Neuronal stem cell (in vitro differentiated cells): ENCODE results near the gene PGLYRP1.

Source experiments
- DNase-seq: peaks from one replicate; pipeline ENCODE4 v3.0.0-alpha.2; 2013; ENCODE audit warnings: low spot score
- H2AFZ ChIP-seq: one replicate; pipeline ENCODE4 v1.6.1; 2013; ENCODE audit warnings: mild to moderate bottlenecking, low read length, inconsistent platforms
- H2AK5ac ChIP-seq: 2 replicates; pipeline ENCODE4 v1.6.1; 2013; ENCODE audit warnings: low read depth, mild to moderate bottlenecking, inconsistent platforms, low read length, moderate library complexity, mixed read lengths
- H2BK120ac ChIP-seq: 2 replicates; pipeline ENCODE4 v1.6.1; 2013; ENCODE audit warnings: low read depth, mild to moderate bottlenecking, inconsistent platforms, low read length, moderate library complexity, mixed read lengths
- H2BK12ac ChIP-seq: one replicate; pipeline ENCODE4 v1.6.1; 2013; ENCODE audit warnings: low read length, inconsistent platforms
- H2BK15ac ChIP-seq: 2 replicates; pipeline ENCODE4 v1.6.1; 2013; ENCODE audit warnings: mild to moderate bottlenecking, low read length, inconsistent platforms, mixed read lengths
- H2BK5ac ChIP-seq: one replicate; pipeline ENCODE4 v1.6.1; 2013; ENCODE audit warnings: inconsistent platforms, mild to moderate bottlenecking, low read length, moderate library complexity
- H3K14ac ChIP-seq: one replicate; pipeline ENCODE4 v1.6.1; 2013; ENCODE audit warnings: low read length, inconsistent platforms
- H3K18ac ChIP-seq: 2 replicates; pipeline ENCODE4 v1.6.1; 2013; ENCODE audit warnings: low read length, inconsistent platforms
- H3K23ac ChIP-seq: 2 replicates; pipeline ENCODE4 v1.6.1; 2013; ENCODE audit warnings: low read depth, mild to moderate bottlenecking, mixed read lengths, low read length, inconsistent platforms; ENCODE audit not compliant: poor library complexity
- H3K27ac ChIP-seq: replicated peaks from 3 replicates; pipeline ENCODE4 v1.5.1; 2013; ENCODE audit warnings: low read length, inconsistent platforms
- H3K27me3 ChIP-seq, 3 experiments: 2 replicates each; pipeline ENCODE4 v1.6.1; 2013; ENCODE audit warnings: low read length in 3 of 3, mild to moderate bottlenecking in 2 of 3, inconsistent platforms in 1 of 3, low read depth in 1 of 3, mixed read lengths in 1 of 3, moderate library complexity in 1 of 3; ENCODE audit not compliant: control insufficient read depth in 3 of 3, insufficient read depth in 3 of 3
- H3K36me3 ChIP-seq, 2 donors: replicated peaks in 1 of 2; 2 replicates each; pipeline ENCODE4 v1.6.1; 2013; ENCODE audit warnings: low read length in 2 of 2; ENCODE audit not compliant: control insufficient read depth in 2 of 2, insufficient read depth in 2 of 2
- H3K4ac ChIP-seq: 2 replicates; pipeline ENCODE4 v1.6.1; 2013; ENCODE audit warnings: inconsistent platforms, mild to moderate bottlenecking, low read length, moderate library complexity
- H3K4me1 ChIP-seq, 2 donors: 1 replicate in 1 of 2; 2 replicates in 1 of 2; pipeline ENCODE4 v1.6.1; 2013; ENCODE audit warnings: low read length in 2 of 2, low read depth in 1 of 2; ENCODE audit not compliant: control insufficient read depth in 2 of 2, insufficient read depth in 1 of 2
- H3K4me2 ChIP-seq: one replicate; pipeline ENCODE4 v1.6.1; 2013; ENCODE audit warnings: mild to moderate bottlenecking, low read length, inconsistent platforms; ENCODE audit not compliant: insufficient read depth, poor library complexity, severe bottlenecking
- H3K4me3 ChIP-seq, 2 donors: 2 replicates each; pipeline ENCODE4 v1.5.1; 2013; ENCODE audit warnings: low read length in 2 of 2, mild to moderate bottlenecking in 2 of 2, inconsistent platforms in 1 of 2, moderate library complexity in 1 of 2
- H3K79me1 ChIP-seq: one replicate; pipeline ENCODE4 v1.6.1; 2013; ENCODE audit warnings: low read depth, mild to moderate bottlenecking, inconsistent platforms, low read length, moderate library complexity
- H3K9ac ChIP-seq: one replicate; pipeline ENCODE4 v1.6.1; 2013; ENCODE audit warnings: mild to moderate bottlenecking, low read depth, low read length, inconsistent platforms; ENCODE audit not compliant: poor library complexity
- H3K9me3 ChIP-seq, 2 donors: replicated peaks in 1 of 2; 2 replicates each; pipeline versions ENCODE3 to v1.6.1; 2013; ENCODE audit warnings: low read length in 2 of 2, mild to moderate bottlenecking in 2 of 2, inconsistent platforms in 1 of 2, low read depth in 1 of 2, mixed read lengths in 1 of 2, moderate library complexity in 1 of 2; ENCODE audit not compliant: control insufficient read depth in 2 of 2, insufficient read depth in 1 of 2
- H4K8ac ChIP-seq: one replicate; pipeline ENCODE4 v1.6.1; 2013; ENCODE audit warnings: low read depth, mild to moderate bottlenecking, inconsistent platforms, low read length, moderate library complexity
- H4K91ac ChIP-seq: one replicate; pipeline ENCODE4 v1.6.1; 2013; ENCODE audit warnings: low read length, low read depth, mild to moderate bottlenecking, inconsistent platforms; ENCODE audit not compliant: poor library complexity
- WGBS, 2 donors: extraction: QIAGEN DNeasy Blood & Tissue Kit; methylation state at CpG; one replicate each; pipeline ENCODE4 v1.1.7; 2013; ENCODE audit warnings: missing lambda C conversion rate in 2 of 2, mixed read lengths in 1 of 2; ENCODE audit not compliant: insufficient read length in 2 of 2, insufficient replicate concordance in 1 of 2; ENCODE audit errors: extremely low coverage in 2 of 2; 5-methylcytosine and 5-hydroxymethylcytosine counted together

The PGLYRP1 gene

DNA sequence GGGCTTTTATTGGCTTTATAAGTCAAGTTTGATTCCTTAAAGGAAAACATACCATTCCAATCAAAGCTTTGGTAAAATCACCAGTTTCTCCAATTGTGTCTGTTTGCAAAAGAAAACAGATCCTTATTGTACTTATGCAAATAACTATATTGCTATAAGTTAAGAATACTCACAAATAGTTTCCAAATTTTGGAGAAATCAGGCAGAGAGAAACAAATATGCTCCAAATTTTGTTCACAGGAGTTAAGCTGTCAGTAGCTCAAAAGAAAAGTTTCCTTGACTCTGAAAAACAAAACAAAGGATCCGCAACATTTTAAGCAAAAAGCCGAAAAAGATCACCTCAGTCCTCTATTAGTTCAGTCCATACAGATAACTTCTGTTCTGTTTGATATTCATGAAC lies 37.2 kb upstream of the PGLYRP1 start:
- Histone ChIP-seq H3K4ac (no peak overlapping the region), H3K14ac (no peak overlapping the region), H3K79me1 (no peaks in the 10 kb centered on the region), H3K27me3 (no peaks in the 10 kb centered on the region), H4K91ac (no peak overlapping the region), H3K9me3 (peaks cover 3 to 18% of the 10 kb centered on the region in 2 donors), H2BK120ac (no peak overlapping the region), H3K4me1 (no peaks in the 10 kb centered on the region), H3K9ac (no peak overlapping the region), H3K27ac (no peak overlapping the region), H2BK15ac (no peak overlapping the region), H2AFZ (no peak overlapping the region), H3K4me2 (no peak overlapping the region), H3K36me3 (no peaks in the 10 kb centered on the region), H2AK5ac (no peak overlapping the region), H3K18ac (no peak overlapping the region), H4K8ac (no peak overlapping the region), H2BK12ac (no peak overlapping the region), H3K23ac (no peak overlapping the region), H2BK5ac (no peak overlapping the region), H3K4me3 (no peak overlapping the region)
- WGBS, 2 donors: no CpG with 5 or more reads among the region's 2 CpGs
- no peak for DNase-seq

DNA sequence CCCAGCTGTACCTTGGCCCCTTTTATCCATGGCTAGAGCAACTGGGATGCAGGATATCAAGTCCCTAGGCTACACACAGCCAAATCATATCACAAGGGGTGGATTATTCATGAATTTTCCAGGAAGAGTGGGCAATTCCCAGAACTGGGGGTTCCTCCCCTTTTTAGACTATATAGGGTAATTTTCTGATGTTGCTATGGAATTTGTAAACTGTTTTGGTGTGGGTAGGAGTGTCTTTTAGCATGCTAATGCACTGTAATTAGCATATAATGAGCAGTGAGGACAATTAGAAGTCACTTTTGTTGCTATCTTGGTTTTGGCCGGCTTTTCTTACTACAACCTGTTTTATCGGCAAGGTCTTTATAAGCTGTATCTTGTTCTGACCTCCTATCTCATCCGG lies 35.9 kb upstream of the PGLYRP1 start:
- Histone ChIP-seq H3K79me1 (no peaks in the 10 kb centered on the region), H3K27me3 (no peaks in the 10 kb centered on the region), H3K4me1 (no peaks in the 10 kb centered on the region), H3K23ac (no peak overlapping the region), H3K14ac (no peak overlapping the region), H3K9ac (no peak overlapping the region), H3K4me3 (no peak overlapping the region), H3K9me3 (peaks cover 3 to 18% of the 10 kb centered on the region in 2 donors), H4K91ac (no peak overlapping the region), H2BK12ac (no peak overlapping the region), H3K36me3 (no peaks in the 10 kb centered on the region), H2BK15ac (no peak overlapping the region), H4K8ac (no peak overlapping the region), H3K4me2 (no peak overlapping the region), H2AK5ac (no peak overlapping the region), H3K27ac (no peak overlapping the region), H2AFZ (no peak overlapping the region), H2BK5ac (no peak overlapping the region), H2BK120ac (no peak overlapping the region), H3K4ac (no peak overlapping the region), H3K18ac (no peak overlapping the region)
- no CpG with 5 or more reads among the region's 3 CpGs for WGBS, 2 donors
- no peak for DNase-seq

DNA sequence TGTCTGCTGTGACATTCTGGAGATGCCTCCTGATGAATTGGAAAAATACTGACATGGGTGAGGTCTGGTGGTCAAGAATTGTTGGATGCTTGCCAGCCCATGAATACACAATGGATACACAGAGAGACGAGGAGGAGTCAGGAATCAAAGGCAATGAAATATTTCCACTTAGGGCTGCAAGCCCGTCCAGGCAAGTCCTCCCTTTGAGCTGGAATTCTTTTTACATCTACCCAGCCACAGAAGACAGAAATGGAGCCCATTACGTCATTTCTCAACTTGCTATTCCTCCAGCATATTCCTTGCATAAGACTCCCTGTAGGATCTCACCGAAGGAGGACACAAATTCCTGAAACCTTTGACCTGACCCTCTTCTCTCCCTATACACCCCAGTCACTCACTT lies 33.7 kb upstream of the PGLYRP1 start:
- H4K8ac ChIP-seq: no peak overlapping the region
- no peak overlapping the region for H3K4ac ChIP-seq
- H4K91ac ChIP-seq: no peak overlapping the region
- no peak overlapping the region for H3K18ac ChIP-seq
- no peak overlapping the region for H3K14ac ChIP-seq
- no peak overlapping the region for H3K4me3 ChIP-seq
- no peak overlapping the region for H2AK5ac ChIP-seq
- no peak overlapping the region for H2AFZ ChIP-seq
- H3K27me3 ChIP-seq: no peaks in the 10 kb centered on the region
- H3K4me2 ChIP-seq: no peak overlapping the region
- no peak overlapping the region for H2BK12ac ChIP-seq
- no peak overlapping the region for H3K23ac ChIP-seq
- no peak overlapping the region for H3K27ac ChIP-seq
- no peaks in the 10 kb centered on the region for H3K79me1 ChIP-seq
- no CpG with 5 or more reads among the region's 4 CpGs for WGBS, 2 donors
- H2BK5ac ChIP-seq: no peak overlapping the region
- no peak overlapping the region for H3K9ac ChIP-seq
- H2BK15ac ChIP-seq: no peak overlapping the region
- no peaks in the 10 kb centered on the region for H3K36me3 ChIP-seq
- no peak overlapping the region for H2BK120ac ChIP-seq
- H3K4me1 ChIP-seq: no peaks in the 10 kb centered on the region
- no peak for DNase-seq
- H3K9me3 ChIP-seq: peaks cover 1 to 14% of the 10 kb centered on the region in 2 donors

DNA sequence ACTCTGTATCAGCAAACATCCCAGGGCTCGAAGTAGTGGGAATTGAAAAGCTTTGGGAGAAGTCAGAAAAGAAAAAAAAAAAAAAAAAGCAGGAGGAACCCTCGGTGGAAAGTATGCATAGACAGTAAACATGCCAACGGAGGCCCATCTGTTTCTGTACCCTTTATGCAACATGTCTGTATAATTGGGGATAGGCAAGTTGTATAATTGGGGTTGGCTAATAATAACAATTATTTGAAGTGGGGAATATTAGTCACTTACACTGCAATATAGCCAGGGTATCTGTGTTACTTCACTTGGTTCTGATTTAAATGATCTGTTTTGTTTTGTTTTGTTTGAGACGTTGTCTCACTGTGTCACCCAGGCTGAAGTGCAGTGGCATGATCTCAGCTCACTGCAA lies 30.0 kb upstream of the PGLYRP1 start:
- no peak overlapping the region for H3K4ac ChIP-seq
- no peak overlapping the region for H2BK15ac ChIP-seq
- H4K91ac ChIP-seq: no peak overlapping the region
- H3K4me3 ChIP-seq: no peak overlapping the region
- H3K4me1 ChIP-seq: no peaks in the 10 kb centered on the region
- H3K9me3 ChIP-seq: peaks cover 0 to 8% of the 10 kb centered on the region in 2 donors
- H4K8ac ChIP-seq: no peak overlapping the region
- no peak overlapping the region for H3K9ac ChIP-seq
- no peak for DNase-seq
- H2AK5ac ChIP-seq: no peak overlapping the region
- no peak overlapping the region for H2BK5ac ChIP-seq
- H3K27me3 ChIP-seq: no peaks in the 10 kb centered on the region
- no peak overlapping the region for H2BK12ac ChIP-seq
- no peak overlapping the region for H3K4me2 ChIP-seq
- no peak overlapping the region for H3K23ac ChIP-seq
- no peaks in the 10 kb centered on the region for H3K79me1 ChIP-seq
- no peak overlapping the region for H3K27ac ChIP-seq
- H2BK120ac ChIP-seq: no peak overlapping the region
- no peak overlapping the region for H3K14ac ChIP-seq
- no peak overlapping the region for H3K18ac ChIP-seq
- WGBS, 2 donors: no CpG with 5 or more reads among the region's 4 CpGs
- no peak overlapping the region for H2AFZ ChIP-seq
- no peaks in the 10 kb centered on the region for H3K36me3 ChIP-seq
